MG63 (cell line): ENCODE results near the gene MRFAP1. TPM values are rescaled to one million over a fixed set of nuclear protein-coding genes. Genes with fewer than 3 reads are reported as not detected.
"Not testable (repeated sequence)": the region's sequence is repeated elsewhere in the genome, so short reads cannot be mapped to it uniquely, and the experiment has no call there.

Source experiments
- DNase-seq: peaks from one replicate; pipeline ENCODE4 v3.0.0-alpha.2; 2020
- H3K27me3 ChIP-seq: fragments of 250-450 bp; sonication (Bioruptor Pico); 2 replicates; pipeline ENCODE4 v1.5.1; 2020; ENCODE audit warnings: mild to moderate bottlenecking, moderate library complexity
- H3K36me3 ChIP-seq: fragments of 250-450 bp; sonication (Bioruptor Pico); 2 replicates; pipeline ENCODE4 v1.5.1; 2020; ENCODE audit warnings: mild to moderate bottlenecking, moderate library complexity
- H3K4me3 ChIP-seq: fragments of 250-450 bp; sonication (Bioruptor Pico); 2 replicates; pipeline ENCODE4 v1.5.1; 2020; ENCODE audit warnings: mild to moderate bottlenecking, moderate library complexity
- H3K9me3 ChIP-seq: fragments of 250-450 bp; sonication (Bioruptor Pico); 2 replicates; pipeline ENCODE4 v1.5.1; 2020; ENCODE audit warnings: mild to moderate bottlenecking, moderate library complexity
- total RNA-seq: library from RNA; depleted of rRNA; stranded (reverse); fragments of >200 nt; shearing (Covaris generic); gene quantifications from 2 replicates; pipeline ENCODE4 v1.2.3, GENCODE V29; 2014; ENCODE audit warnings: low replicate concordance

MRFAP1 gene
- total RNA-seq, 1 experiment from 2014 or later: 155 TPM

- Histone ChIP-seq H3K9me3 (no peaks in the 10 kb centered on the region), H3K4me3 (no peak overlapping the region), H3K36me3 (no peaks in the 10 kb centered on the region), H3K27me3 (no peaks in the 10 kb centered on the region)
- no peak for DNase-seq
These were observed 19.5 kb upstream of the MRFAP1 start for GRCh38 chr4:6620891-6621555.

GRCh38 chr4:6621556-6621927 lies 18.9 kb upstream of the MRFAP1 start:
- Histone ChIP-seq H3K4me3 (no peak overlapping the region), H3K27me3 (no peaks in the 10 kb centered on the region), H3K9me3 (no peaks in the 10 kb centered on the region), H3K36me3 (no peaks in the 10 kb centered on the region)
- no peak for DNase-seq

GRCh38 chr4:6622744-6623143 lies 17.7 kb upstream of the MRFAP1 start:
- Histone ChIP-seq H3K27me3 (no peaks in the 10 kb centered on the region), H3K4me3 (no peak overlapping the region), H3K9me3 (no peaks in the 10 kb centered on the region), H3K36me3 (no peaks in the 10 kb centered on the region)
- DNase-seq: no peak

- no peak overlapping the region for H3K4me3 ChIP-seq
- no peak for DNase-seq
- no peaks in the 10 kb centered on the region for H3K36me3 ChIP-seq
- H3K27me3 ChIP-seq: no peaks in the 10 kb centered on the region
- H3K9me3 ChIP-seq: no peaks in the 10 kb centered on the region
These were observed 15.2 kb upstream of the MRFAP1 start for GRCh38 chr4:6625256-6625655.

GRCh38 chr4:6626066-6626465 lies 14.4 kb upstream of the MRFAP1 start:
- DNase-seq: no peak
- Histone ChIP-seq H3K36me3 (no peaks in the 10 kb centered on the region), H3K9me3 (no peaks in the 10 kb centered on the region), H3K4me3 (no peak overlapping the region), H3K27me3 (no peaks in the 10 kb centered on the region)

- Histone ChIP-seq H3K36me3 (no peaks in the 10 kb centered on the region), H3K4me3 (no peak overlapping the region), H3K27me3 (no peaks in the 10 kb centered on the region), H3K9me3 (no peaks in the 10 kb centered on the region)
- no peak for DNase-seq
These were observed 12.7 kb upstream of the MRFAP1 start for GRCh38 chr4:6627832-6628231.

GRCh38 chr4:6628484-6628883 lies 12.0 kb upstream of the MRFAP1 start:
- H3K4me3 ChIP-seq, H3K36me3 ChIP-seq, H3K27me3 ChIP-seq, H3K9me3 ChIP-seq, DNase-seq: not testable (repeated sequence)

GRCh38 chr4:6632125-6632524 lies 8.4 kb upstream of the MRFAP1 start:
- no peak for DNase-seq
- no peaks in the 10 kb centered on the region for H3K9me3 ChIP-seq
- H3K4me3 ChIP-seq: no peak overlapping the region
- H3K36me3 ChIP-seq: no peaks in the 10 kb centered on the region
- H3K27me3 ChIP-seq: no peaks in the 10 kb centered on the region

- H3K36me3 ChIP-seq: no peaks in the 10 kb centered on the region
- no peaks in the 10 kb centered on the region for H3K9me3 ChIP-seq
- DNase-seq: no peak
- H3K4me3 ChIP-seq: no peak overlapping the region
- no peaks in the 10 kb centered on the region for H3K27me3 ChIP-seq
These were observed 7.2 kb upstream of the MRFAP1 start for GRCh38 chr4:6633091-6633906.

- no peak for DNase-seq
- Histone ChIP-seq H3K27me3 (no peaks in the 10 kb centered on the region), H3K4me3 (no peak overlapping the region), H3K9me3 (no peaks in the 10 kb centered on the region), H3K36me3 (no peaks in the 10 kb centered on the region)
These were observed 5.7 kb upstream of the MRFAP1 start for GRCh38 chr4:6634746-6635145.

GRCh38 chr4:6639137-6639680 lies 1.3 kb upstream of the MRFAP1 start:
- Histone ChIP-seq H3K9me3 (no peaks in the 10 kb centered on the region), H3K27me3 (no peaks in the 10 kb centered on the region), H3K4me3 (no peak overlapping the region), H3K36me3 (peaks cover 21% of the 10 kb centered on the region)
- no peak for DNase-seq

- Histone ChIP-seq H3K9me3 (no peaks in the 10 kb centered on the region), H3K4me3 (peak overlapping the region; percentile 94), H3K27me3 (no peaks in the 10 kb centered on the region), H3K36me3 (peaks cover 21% of the 10 kb centered on the region)
- DNase-seq: peak; percentile 44
These were observed 882 bp downstream of the MRFAP1 start for GRCh38 chr4:6641164-6641970.

- Histone ChIP-seq H3K36me3 (peaks cover 21% of the 10 kb centered on the region), H3K4me3 (peak overlapping the region; percentile 94), H3K9me3 (no peaks in the 10 kb centered on the region), H3K27me3 (no peaks in the 10 kb centered on the region)
- no peak for DNase-seq
These were observed 1.5 kb downstream of the MRFAP1 start for GRCh38 chr4:6641971-6642320.

- Histone ChIP-seq H3K4me3 (no peak overlapping the region), H3K9me3 (no peaks in the 10 kb centered on the region), H3K36me3 (peaks cover 21% of the 10 kb centered on the region), H3K27me3 (no peaks in the 10 kb centered on the region)
- no peak for DNase-seq
These were observed 2.8 kb downstream of the MRFAP1 start for GRCh38 chr4:6643141-6643847.

GRCh38 chr4:6644792-6645530 lies 4.5 kb downstream of the MRFAP1 start:
- Histone ChIP-seq H3K27me3 (no peaks in the 10 kb centered on the region), H3K36me3 (peaks cover 21% of the 10 kb centered on the region), H3K4me3 (no peak overlapping the region), H3K9me3 (no peaks in the 10 kb centered on the region)
- DNase-seq: no peak

- DNase-seq: no peak
- Histone ChIP-seq H3K9me3 (no peaks in the 10 kb centered on the region), H3K27me3 (no peaks in the 10 kb centered on the region), H3K36me3 (peaks cover 13% of the 10 kb centered on the region), H3K4me3 (no peak overlapping the region)
These were observed 6.7 kb downstream of the MRFAP1 start for GRCh38 chr4:6647169-6647568.
